ENCODE measurements around the gene SPACA5. TPM values are rescaled to one million over a fixed set of nuclear protein-coding genes. Genes with fewer than 3 reads are reported as not detected.
A peak's percentile ranks its signal among the peaks of the same experiment; 100 is the strongest.
"Not testable (repeated sequence)": the region's sequence is repeated elsewhere in the genome, so short reads cannot be mapped to it uniquely, and the experiment has no call there.

The SPACA5 gene
- total RNA-seq (2016; rRNA removed; fragmentation: Illumina TruSeq; extraction: Trizol) (not detected in 2 replicates), polyA plus RNA-seq (2011; rRNA removed) (not detected in 2 replicates), polyA minus RNA-seq (2011; rRNA and poly(A)+ RNA removed; ENCODE audit: low replicate concordance) (not detected in 2 replicates), Bru-seq, nascent RNA (percentile 9 among the genes with signal in this experiment), BruChase-seq, experiment 1, labeled RNA remaining after a 6-hour chase (percentile 16 among the genes with signal in this experiment), BruChase-seq, experiment 2, labeled RNA remaining after a 2-hour chase (not detected)
- total RNA-seq (2016; cell fraction: cytosol; rRNA removed; fragmentation: Illumina TruSeq; extraction: Trizol; ENCODE audit: low read depth) = not detected in 2 replicates
- total RNA-seq (2016; cell fraction: insoluble cytoplasmic fraction; rRNA removed; fragmentation: Illumina TruSeq; extraction: Trizol) = not detected in 2 replicates
- total RNA-seq (2016; cell fraction: membrane; rRNA removed; fragmentation: Illumina TruSeq; extraction: Trizol) = not detected in 2 replicates
- total RNA-seq (2016; cell fraction: nucleus; rRNA removed; fragmentation: Illumina TruSeq; extraction: Trizol) = not detected in 2 replicates
- polyA plus RNA-seq (2011; cell fraction: cytosol; rRNA removed) = not detected in 2 replicates
- not detected in 2 replicates for polyA plus RNA-seq (2011; cell fraction: nucleus; rRNA removed)
- not detected in 2 replicates for polyA plus RNA-seq (2012)
- not detected in 2 replicates for polyA plus RNA-seq (2016; cell fraction: cytosol; fragmentation: Illumina TruSeq; extraction: Trizol; ENCODE audit: low read depth)
- not detected in 2 replicates for polyA plus RNA-seq (2016; cell fraction: insoluble cytoplasmic fraction; fragmentation: Illumina TruSeq; extraction: Trizol; ENCODE audit: low read depth)
- polyA plus RNA-seq (2016; cell fraction: membrane; fragmentation: Illumina TruSeq; extraction: Trizol; ENCODE audit: low read depth) = not detected in 2 replicates
- not detected in 2 replicates for polyA plus RNA-seq (2016; cell fraction: nucleus; fragmentation: Illumina TruSeq; extraction: Trizol; ENCODE audit: insufficient read depth, low read depth)
- polyA minus RNA-seq (2011; cell fraction: cytosol; rRNA and poly(A)+ RNA removed) = not detected in 2 replicates
- not detected in 2 replicates for polyA minus RNA-seq (2011; cell fraction: nucleus; rRNA and poly(A)+ RNA removed)
- long read RNA-seq, experiment 1 = 0 reads
- long read RNA-seq, experiment 2 = 0 reads

DNA sequence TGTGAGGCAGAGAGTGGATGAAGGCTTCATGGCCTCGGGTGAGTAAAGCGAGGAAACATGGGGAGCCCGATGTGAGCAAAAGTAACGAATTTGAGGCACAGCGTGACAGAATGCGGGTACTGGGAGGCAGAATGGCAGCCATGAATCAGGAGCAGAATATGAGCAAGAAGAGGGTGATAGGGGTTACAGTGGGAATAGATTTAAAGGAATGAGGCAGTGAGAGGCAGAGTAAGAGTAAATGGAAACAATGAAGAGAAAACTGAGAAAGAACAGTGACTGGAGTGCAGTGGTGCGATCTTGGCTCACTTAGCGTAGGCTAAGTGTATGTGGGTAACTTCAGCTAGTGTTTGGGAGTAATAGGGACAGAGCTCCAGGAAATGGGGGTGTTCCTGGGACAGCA is at the start of gene SPACA5:
SPACA5 (plus strand) TSS at position 301 of the 400 bp plus-strand sequence. CDS start 815 bp downstream, outside the sequence.
- H3K4me1 ChIP-seq (ENCODE audit: insufficient read depth, low read length) = peaks cover 11% of the 10 kb centered on the region
- H4K20me1 ChIP-seq (ENCODE audit: insufficient read depth, low read length); CTCF ChIA-PET (ENCODE audit: low intra/inter-chr PET ratio, low total read pairs); H3K9ac ChIP-seq (ENCODE audit: insufficient read depth, low read depth, low read length); in situ Hi-C loops (cut with HindIII; ENCODE audit: extremely low pct_ligation_motif_present, low pct_unique_long_range_greater_than_20kb); H3K4me3 ChIP-seq (replicated peaks in 1 of 3; ENCODE audit: insufficient read depth in 1 of 3, low read depth in 2 of 3, low read length in 3 of 3); FAIRE-seq; intact Hi-C loops (cut with micrococcal nuclease; ENCODE audit: unreplicated experiment); BruUV-seq (replicated peaks); H2AFZ ChIP-seq (ENCODE audit: low read length); H3K36me3 ChIP-seq (replicated peaks in 1 of 2; ENCODE audit: control insufficient read depth in 1 of 2, insufficient read depth in 2 of 2, low read length in 2 of 2); H3K9me3 ChIP-seq (ENCODE audit: low read length); H3K79me2 ChIP-seq (ENCODE audit: insufficient read depth, low read length); H3K27me3 ChIP-seq (ENCODE audit: control insufficient read depth in 1 of 2, insufficient read depth in 2 of 2, low read length in 2 of 2); H3K4me2 ChIP-seq (ENCODE audit: low read depth, low read length); DNase-seq (ENCODE audit: low spot score); H3K27ac ChIP-seq (ENCODE audit: extremely low read length, insufficient read depth, low read length); POLR2A ChIA-PET; ATAC-seq: not testable (repeated sequence)
- WGBS (ENCODE audit: low lambda C conversion rate) = no CpG with 5 or more reads among the region's 8 CpGs

DNA sequence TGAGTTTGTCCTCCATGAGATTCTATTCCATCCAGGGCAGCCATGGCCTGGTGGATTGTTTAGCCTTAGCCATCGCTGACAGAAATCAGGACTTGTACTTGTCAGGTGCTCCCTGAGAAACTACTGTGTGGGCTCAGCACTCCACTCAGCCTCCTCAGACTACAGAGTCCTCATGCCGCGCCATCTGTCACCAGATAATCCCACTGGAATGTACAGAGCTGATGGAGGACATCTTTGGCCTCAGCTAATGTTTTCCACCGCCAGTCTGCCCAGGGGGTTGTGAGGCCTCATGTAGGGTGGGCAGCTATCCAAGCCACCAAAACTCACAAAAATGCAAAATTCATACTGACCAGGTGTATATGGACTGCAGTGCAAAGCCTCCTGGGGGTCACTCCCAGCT is 48.6 kb upstream of the SPACA5 start:
- FAIRE-seq; ATAC-seq; H2AFZ ChIP-seq (ENCODE audit: low read length); H3K9me3 ChIP-seq (ENCODE audit: low read length); H3K9ac ChIP-seq (ENCODE audit: insufficient read depth, low read depth, low read length); in situ Hi-C loops (cut with HindIII; ENCODE audit: extremely low pct_ligation_motif_present, low pct_unique_long_range_greater_than_20kb); H3K4me3 ChIP-seq (replicated peaks in 1 of 3; ENCODE audit: insufficient read depth in 1 of 3, low read depth in 2 of 3, low read length in 3 of 3); BruUV-seq (replicated peaks); H3K79me2 ChIP-seq (ENCODE audit: insufficient read depth, low read length); H3K36me3 ChIP-seq (replicated peaks in 1 of 2; ENCODE audit: control insufficient read depth in 1 of 2, insufficient read depth in 2 of 2, low read length in 2 of 2); H4K20me1 ChIP-seq (ENCODE audit: insufficient read depth, low read length); H3K27ac ChIP-seq (ENCODE audit: extremely low read length, insufficient read depth, low read length); H3K4me2 ChIP-seq (ENCODE audit: low read depth, low read length); DNase-seq (ENCODE audit: low spot score); H3K4me1 ChIP-seq (ENCODE audit: insufficient read depth, low read length); H3K27me3 ChIP-seq (ENCODE audit: control insufficient read depth in 1 of 2, insufficient read depth in 2 of 2, low read length in 2 of 2): not testable (repeated sequence)
- ChIA-PET CTCF (ENCODE audit: low intra/inter-chr PET ratio, low total read pairs) (interaction anchor here (4.0 kb wide), 1 partner anchor 68 kb away, joined by 30 read pairs; no protein-coding TSS in a partner anchor), POLR2A (interaction anchor here (1.1 kb wide), 1 partner anchor 63 kb away, joined by 3 read pairs; no protein-coding TSS in a partner anchor)
- intact Hi-C loops (cut with micrococcal nuclease; ENCODE audit: unreplicated experiment) = loop anchor here (2.0 kb wide), 1 partner anchor 67 kb away; no protein-coding TSS in a partner anchor
- no CpG with 5 or more reads among the region's 4 CpGs for WGBS (ENCODE audit: low lambda C conversion rate)
